H1 (cell line): Measurements from ENCODE around the gene PLAAT1.

Source experiments
- CREB1 ChIP-seq: IDR thresholded peaks from 2 replicates; pipeline ENCODE4 v1.6.1; 2012; ENCODE audit warnings: inconsistent platforms
- EP300 ChIP-seq, 2 experiments: IDR thresholded peaks; 1 replicate in 1 of 2; 2 replicates in 1 of 2; pipeline ENCODE4 v1.6.1; 2011 to 2012; ENCODE audit warnings: low read depth in 2 of 2, low read length in 2 of 2, mild to moderate bottlenecking in 2 of 2, borderline replicate concordance in 1 of 2, inconsistent platforms in 1 of 2, moderate library complexity in 1 of 2
- POLR2AphosphoS5 ChIP-seq: IDR thresholded peaks from 2 replicates; pipeline ENCODE4 v1.6.1; 2011; ENCODE audit warnings: low read depth, low read length
- RAD21 ChIP-seq, 2 experiments: IDR thresholded peaks in 1 of 2; conservative IDR thresholded peaks in 1 of 2; 2 replicates each; pipeline ENCODE4 v1.6.1; 2011; ENCODE audit warnings: low read depth in 2 of 2, low read length in 2 of 2, improper control_type of control experiment in 1 of 2, inconsistent platforms in 1 of 2, mild to moderate bottlenecking in 1 of 2, moderate library complexity in 1 of 2
- RXRA ChIP-seq: IDR thresholded peaks from 2 replicates; pipeline ENCODE4 v1.6.1; 2011; ENCODE audit warnings: low read depth, mild to moderate bottlenecking, low read length, moderate library complexity; ENCODE audit not compliant: insufficient read depth
- TF ChIP-seq, protein P1 (sequence below), 3 experiments: IDR thresholded peaks; 1 replicate in 2 of 3; 2 replicates in 1 of 3; pipeline versions ENCODE4 v1.5.1 to v1.6.1; 2011; ENCODE audit warnings: low read length in 3 of 3, mild to moderate bottlenecking in 3 of 3, inconsistent platforms in 2 of 3, low read depth in 1 of 3, moderate library complexity in 1 of 3; ENCODE audit not compliant: insufficient read depth in 1 of 3; ENCODE audit errors: control extremely low read depth in 1 of 3

DNA sequence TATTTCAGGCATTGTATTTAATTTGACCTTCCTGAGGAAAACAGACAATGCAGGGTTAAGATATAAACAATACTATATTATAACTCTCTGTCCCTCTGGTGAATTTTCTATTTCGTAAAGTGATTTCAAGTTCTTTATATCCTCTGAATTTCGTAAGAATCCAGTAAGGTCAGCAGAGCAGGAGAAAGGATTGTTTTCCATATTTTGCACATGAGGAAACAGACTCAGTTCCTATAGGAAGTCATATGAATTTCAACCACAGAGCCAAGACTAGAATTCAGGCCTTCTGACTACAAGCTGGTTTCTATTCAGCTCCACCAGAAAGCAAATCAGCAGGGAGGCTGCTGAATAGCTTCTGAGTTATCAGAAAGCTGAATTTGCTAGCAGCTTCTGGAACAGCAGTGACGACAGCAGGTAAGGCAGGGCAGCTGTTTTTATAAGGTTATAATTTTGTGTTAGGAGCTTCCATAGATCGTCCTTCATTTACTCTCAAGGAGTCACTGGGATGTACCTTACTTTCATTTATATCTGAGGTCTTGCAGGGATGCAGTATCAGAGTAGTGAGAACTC, 11.1 kb upstream of the PLAAT1 start:
- TF ChIP-seq CREB1 (no peak), EP300 (IDR thresholded peaks at IDR 0.05; ENCODE audit: borderline replicate concordance in 1 of 2, low read depth in 2 of 2, low read length in 2 of 2) (no peak), RAD21 (IDR thresholded peaks at IDR 0.05 in 1 of 2, conservative IDR thresholded peaks at IDR 0.05 in 1 of 2; ENCODE audit: low read depth in 2 of 2, low read length in 2 of 2) (no peak), RXRA (no peak), POLR2AphosphoS5 (no peak)
- TF ChIP-seq, protein P1, sequence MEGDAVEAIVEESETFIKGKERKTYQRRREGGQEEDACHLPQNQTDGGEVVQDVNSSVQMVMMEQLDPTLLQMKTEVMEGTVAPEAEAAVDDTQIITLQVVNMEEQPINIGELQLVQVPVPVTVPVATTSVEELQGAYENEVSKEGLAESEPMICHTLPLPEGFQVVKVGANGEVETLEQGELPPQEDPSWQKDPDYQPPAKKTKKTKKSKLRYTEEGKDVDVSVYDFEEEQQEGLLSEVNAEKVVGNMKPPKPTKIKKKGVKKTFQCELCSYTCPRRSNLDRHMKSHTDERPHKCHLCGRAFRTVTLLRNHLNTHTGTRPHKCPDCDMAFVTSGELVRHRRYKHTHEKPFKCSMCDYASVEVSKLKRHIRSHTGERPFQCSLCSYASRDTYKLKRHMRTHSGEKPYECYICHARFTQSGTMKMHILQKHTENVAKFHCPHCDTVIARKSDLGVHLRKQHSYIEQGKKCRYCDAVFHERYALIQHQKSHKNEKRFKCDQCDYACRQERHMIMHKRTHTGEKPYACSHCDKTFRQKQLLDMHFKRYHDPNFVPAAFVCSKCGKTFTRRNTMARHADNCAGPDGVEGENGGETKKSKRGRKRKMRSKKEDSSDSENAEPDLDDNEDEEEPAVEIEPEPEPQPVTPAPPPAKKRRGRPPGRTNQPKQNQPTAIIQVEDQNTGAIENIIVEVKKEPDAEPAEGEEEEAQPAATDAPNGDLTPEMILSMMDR (IDR thresholded peaks at IDR 0.05; ENCODE audit: control extremely low read depth in 1 of 3, insufficient read depth in 1 of 3, low read depth in 1 of 3, low read length in 3 of 3): no peak
